Neural cell (in vitro differentiated cells): ENCODE results near the gene ZNF189.

Experiments
- CTCF ChIP-seq: fragments of 450-650 bp; IDR thresholded peaks from 2 replicates; pipeline ENCODE4 v1.5.1; 2014; ENCODE audit warnings: antibody characterized with exemption, mild to moderate bottlenecking, moderate library complexity; ENCODE audit not compliant: poor library complexity, severe bottlenecking
- EP300 ChIP-seq: fragments of 450-650 bp; conservative IDR thresholded peaks from 2 replicates; pipeline ENCODE4 v1.6.1; 2014; ENCODE audit warnings: antibody characterized with exemption, mild to moderate bottlenecking, moderate library complexity; ENCODE audit not compliant: poor library complexity, severe bottlenecking
- EZH2 ChIP-seq: fragments of 200-600, 300-800 bp; shearing (Covaris generic), sonication (generic); IDR thresholded peaks from 2 replicates; pipeline ENCODE4 v1.6.1; 2014; ENCODE audit warnings: antibody characterized with exemption, low read length, borderline replicate concordance, mild to moderate bottlenecking; ENCODE audit not compliant: insufficient read depth, poor library complexity, severe bottlenecking
- MXI1 ChIP-seq: fragments of 450-650 bp; conservative IDR thresholded peaks from 2 replicates; pipeline ENCODE4 v1.6.1; 2014; ENCODE audit warnings: antibody characterized with exemption, mild to moderate bottlenecking; ENCODE audit not compliant: poor library complexity, severe bottlenecking
- POLR2AphosphoS5 ChIP-seq: IDR thresholded peaks from 2 replicates; pipeline ENCODE4 v1.6.1; 2012
- RAD21 ChIP-seq: fragments of 450-650 bp; conservative IDR thresholded peaks from 2 replicates; pipeline ENCODE4 v1.6.1; 2014; ENCODE audit warnings: antibody characterized with exemption, mild to moderate bottlenecking, moderate library complexity
- REST ChIP-seq: IDR thresholded peaks from 2 replicates; pipeline ENCODE4 v1.6.1; 2012; ENCODE audit warnings: borderline replicate concordance
- SMC3 ChIP-seq: fragments of 450-650 bp; conservative IDR thresholded peaks from 2 replicates; pipeline ENCODE4 v1.6.1; 2014; ENCODE audit warnings: antibody characterized with exemption, mild to moderate bottlenecking, moderate library complexity; ENCODE audit not compliant: poor library complexity
- TAF1 ChIP-seq: IDR thresholded peaks from 2 replicates; pipeline ENCODE4 v1.6.1; 2012; ENCODE audit warnings: low read depth

- TF ChIP-seq CTCF (no peak), EP300 (no peak), POLR2AphosphoS5 (no peak), EZH2 (no peak), SMC3 (no peak), TAF1 (no peak), REST (no peak), RAD21 (no peak), MXI1 (no peak)
Measured at GRCh38 chr9:101394687-101395086, 4.0 kb upstream of the ZNF189 start.
